Panc1 (cell line): ENCODE measurements around the gene TAF6.

Source experiments
- POLR2AphosphoS5 ChIP-seq: IDR thresholded peaks from 2 replicates; pipeline ENCODE4 v1.6.1; 2012; ENCODE audit warnings: mild to moderate bottlenecking, low read depth, low read length, moderate library complexity
- SIN3A ChIP-seq: IDR thresholded peaks from 2 replicates; pipeline ENCODE4 v1.6.1; 2012; ENCODE audit warnings: low read depth, mild to moderate bottlenecking, low read length, moderate library complexity, borderline replicate concordance; ENCODE audit not compliant: insufficient read depth
- TCF7L2 ChIP-seq: IDR thresholded peaks from 2 replicates; pipeline ENCODE4 v1.6.1; 2011; ENCODE audit warnings: mild to moderate bottlenecking, low read depth, low read length, inconsistent platforms
- TF ChIP-seq, protein P1 (sequence below): fragments of 450-650 bp; IDR thresholded peaks from 2 replicates; pipeline ENCODE4 v1.5.1; 2017; ENCODE audit warnings: mild to moderate bottlenecking
- TF ChIP-seq, protein P2 (sequence below), 2 experiments: IDR thresholded peaks; 2 replicates each; pipeline ENCODE4 v1.6.1; 2011 to 2012; ENCODE audit warnings: low read depth in 2 of 2, control low read depth in 1 of 2, low read length in 1 of 2, mild to moderate bottlenecking in 1 of 2, moderate library complexity in 1 of 2; ENCODE audit not compliant: insufficient read depth in 1 of 2

DNA sequence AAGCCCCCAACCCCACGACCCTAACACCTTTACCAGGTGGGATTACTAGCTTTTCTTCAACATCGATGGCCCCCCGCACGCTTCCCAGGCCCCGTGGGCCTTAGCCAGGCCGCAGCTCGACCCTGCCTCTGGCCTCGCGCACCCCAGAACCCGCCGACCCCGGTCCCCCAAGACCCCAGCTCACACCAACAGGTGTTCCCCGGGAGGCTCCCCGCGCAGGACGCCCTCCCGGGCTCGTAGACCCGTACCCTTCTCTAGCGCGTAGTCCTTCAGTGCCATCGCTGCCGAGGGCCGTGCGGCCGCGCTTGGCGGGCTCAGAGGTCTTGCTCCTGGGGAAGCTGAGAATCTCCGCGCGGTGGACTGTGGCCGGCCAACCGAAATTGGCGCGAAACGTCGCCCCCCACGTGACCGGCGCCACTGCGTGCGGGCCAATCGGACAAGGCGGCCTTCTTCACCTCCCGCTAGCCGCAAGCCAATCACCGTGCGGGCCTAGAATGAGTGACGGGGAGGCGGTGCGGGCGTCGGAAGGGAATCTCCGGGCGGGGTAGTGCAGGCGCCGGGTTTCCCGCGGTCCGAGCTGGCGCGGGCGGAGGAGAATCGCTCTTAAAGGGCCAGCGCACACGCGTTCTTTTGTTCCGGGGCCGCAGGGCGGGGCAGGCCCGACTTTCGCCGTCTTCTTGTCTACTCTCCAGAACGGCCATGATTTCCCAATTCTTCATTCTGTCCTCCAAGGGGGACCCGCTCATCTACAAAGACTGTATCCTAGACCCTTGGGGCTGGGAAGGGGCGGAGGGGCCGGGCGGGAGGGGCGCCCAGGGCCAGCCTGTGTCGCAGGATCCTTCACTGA is 17.9 kb downstream of the TAF6 start, which contains the start of the genes AP4M1 and MCM7:
- TF ChIP-seq, protein P1, sequence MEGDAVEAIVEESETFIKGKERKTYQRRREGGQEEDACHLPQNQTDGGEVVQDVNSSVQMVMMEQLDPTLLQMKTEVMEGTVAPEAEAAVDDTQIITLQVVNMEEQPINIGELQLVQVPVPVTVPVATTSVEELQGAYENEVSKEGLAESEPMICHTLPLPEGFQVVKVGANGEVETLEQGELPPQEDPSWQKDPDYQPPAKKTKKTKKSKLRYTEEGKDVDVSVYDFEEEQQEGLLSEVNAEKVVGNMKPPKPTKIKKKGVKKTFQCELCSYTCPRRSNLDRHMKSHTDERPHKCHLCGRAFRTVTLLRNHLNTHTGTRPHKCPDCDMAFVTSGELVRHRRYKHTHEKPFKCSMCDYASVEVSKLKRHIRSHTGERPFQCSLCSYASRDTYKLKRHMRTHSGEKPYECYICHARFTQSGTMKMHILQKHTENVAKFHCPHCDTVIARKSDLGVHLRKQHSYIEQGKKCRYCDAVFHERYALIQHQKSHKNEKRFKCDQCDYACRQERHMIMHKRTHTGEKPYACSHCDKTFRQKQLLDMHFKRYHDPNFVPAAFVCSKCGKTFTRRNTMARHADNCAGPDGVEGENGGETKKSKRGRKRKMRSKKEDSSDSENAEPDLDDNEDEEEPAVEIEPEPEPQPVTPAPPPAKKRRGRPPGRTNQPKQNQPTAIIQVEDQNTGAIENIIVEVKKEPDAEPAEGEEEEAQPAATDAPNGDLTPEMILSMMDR, result no peak
- TF ChIP-seq, protein P2, sequence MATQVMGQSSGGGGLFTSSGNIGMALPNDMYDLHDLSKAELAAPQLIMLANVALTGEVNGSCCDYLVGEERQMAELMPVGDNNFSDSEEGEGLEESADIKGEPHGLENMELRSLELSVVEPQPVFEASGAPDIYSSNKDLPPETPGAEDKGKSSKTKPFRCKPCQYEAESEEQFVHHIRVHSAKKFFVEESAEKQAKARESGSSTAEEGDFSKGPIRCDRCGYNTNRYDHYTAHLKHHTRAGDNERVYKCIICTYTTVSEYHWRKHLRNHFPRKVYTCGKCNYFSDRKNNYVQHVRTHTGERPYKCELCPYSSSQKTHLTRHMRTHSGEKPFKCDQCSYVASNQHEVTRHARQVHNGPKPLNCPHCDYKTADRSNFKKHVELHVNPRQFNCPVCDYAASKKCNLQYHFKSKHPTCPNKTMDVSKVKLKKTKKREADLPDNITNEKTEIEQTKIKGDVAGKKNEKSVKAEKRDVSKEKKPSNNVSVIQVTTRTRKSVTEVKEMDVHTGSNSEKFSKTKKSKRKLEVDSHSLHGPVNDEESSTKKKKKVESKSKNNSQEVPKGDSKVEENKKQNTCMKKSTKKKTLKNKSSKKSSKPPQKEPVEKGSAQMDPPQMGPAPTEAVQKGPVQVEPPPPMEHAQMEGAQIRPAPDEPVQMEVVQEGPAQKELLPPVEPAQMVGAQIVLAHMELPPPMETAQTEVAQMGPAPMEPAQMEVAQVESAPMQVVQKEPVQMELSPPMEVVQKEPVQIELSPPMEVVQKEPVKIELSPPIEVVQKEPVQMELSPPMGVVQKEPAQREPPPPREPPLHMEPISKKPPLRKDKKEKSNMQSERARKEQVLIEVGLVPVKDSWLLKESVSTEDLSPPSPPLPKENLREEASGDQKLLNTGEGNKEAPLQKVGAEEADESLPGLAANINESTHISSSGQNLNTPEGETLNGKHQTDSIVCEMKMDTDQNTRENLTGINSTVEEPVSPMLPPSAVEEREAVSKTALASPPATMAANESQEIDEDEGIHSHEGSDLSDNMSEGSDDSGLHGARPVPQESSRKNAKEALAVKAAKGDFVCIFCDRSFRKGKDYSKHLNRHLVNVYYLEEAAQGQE (IDR thresholded peaks at IDR 0.05; ENCODE audit: insufficient read depth in 1 of 2, low read depth in 2 of 2, low read length in 1 of 2), result no peak
- TF ChIP-seq TCF7L2 (no peak), POLR2AphosphoS5 (peak; percentile 52; the same call in 1 of the 2 replicates), SIN3A (no peak)
